NT2/D1 (cell line): ENCODE data around the gene DNAJC5G.

Experiments used
- DNase-seq: peaks from one replicate; pipeline ENCODE4 v3.0.0-alpha.2; 2011; ENCODE audit warnings: low read depth, low spot score
- H3K27me3 ChIP-seq: 2 replicates; pipeline ENCODE4 v1.6.0; 2011; ENCODE audit warnings: mild to moderate bottlenecking; ENCODE audit not compliant: insufficient read length, insufficient read depth
- H3K36me3 ChIP-seq: 2 replicates; pipeline ENCODE4 v1.6.1; 2011; ENCODE audit warnings: mild to moderate bottlenecking, low read length, mixed read lengths; ENCODE audit not compliant: insufficient read depth, insufficient read length
- H3K4me1 ChIP-seq: 2 replicates; pipeline ENCODE4 v1.5.1; 2011; ENCODE audit not compliant: insufficient read depth, insufficient read length
- H3K4me3 ChIP-seq: 2 replicates; pipeline ENCODE4 v1.5.1; 2011; ENCODE audit warnings: low read depth; ENCODE audit not compliant: insufficient read length
- H3K9ac ChIP-seq: 2 replicates; pipeline ENCODE4 v1.6.0; 2011; ENCODE audit warnings: low read depth; ENCODE audit not compliant: insufficient read length
- H3K9me3 ChIP-seq: 2 replicates; pipeline ENCODE4 v1.5.1; 2011; ENCODE audit warnings: mild to moderate bottlenecking, low read length; ENCODE audit not compliant: insufficient read depth
- SUZ12 ChIP-seq: IDR thresholded peaks from 2 replicates; pipeline ENCODE4 v1.6.1; 2011; ENCODE audit not compliant: insufficient read length, insufficient read depth; ENCODE audit errors: extremely low read depth
- YY1 ChIP-seq: IDR thresholded peaks from 2 replicates; pipeline ENCODE4 v1.6.1; 2011; ENCODE audit not compliant: insufficient read length, insufficient read depth
- ZNF274 ChIP-seq: IDR thresholded peaks from 2 replicates; pipeline ENCODE4 v1.6.1; 2011; ENCODE audit warnings: mild to moderate bottlenecking, low read depth, low read length

DNAJC5G gene

DNA sequence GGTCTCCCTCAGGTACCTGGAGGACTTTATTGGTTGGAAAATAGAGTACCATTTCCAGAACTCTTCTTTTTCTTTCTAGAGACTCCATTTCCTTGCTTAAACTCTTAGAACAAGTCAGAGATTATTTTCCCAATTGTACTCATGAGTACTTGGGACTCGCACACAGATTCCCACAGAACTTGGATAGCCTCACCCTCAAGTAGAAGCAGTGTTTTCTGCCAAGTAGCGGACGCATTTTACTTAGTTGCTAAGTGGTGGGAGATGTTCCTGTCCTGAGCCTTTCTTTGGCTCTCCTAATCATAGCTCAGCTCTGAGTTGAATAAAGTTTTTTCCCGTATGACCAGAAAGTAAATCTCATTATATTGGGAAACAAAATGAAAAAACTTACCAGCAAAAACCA lies 29.6 kb upstream of the DNAJC5G start:
- H3K27me3 ChIP-seq = no peaks in the 10 kb centered on the region
- H3K9me3 ChIP-seq = no peaks in the 10 kb centered on the region
- H3K4me1 ChIP-seq = peaks cover under 1% of the 10 kb centered on the region
- no peak overlapping the region for H3K4me3 ChIP-seq
- peaks cover 49% of the 10 kb centered on the region for H3K36me3 ChIP-seq
- H3K9ac ChIP-seq = no peak overlapping the region
- no peak for TF ChIP-seq YY1
- TF ChIP-seq SUZ12 = no peak
- no peak for TF ChIP-seq ZNF274
- DNase-seq = no peak

DNA sequence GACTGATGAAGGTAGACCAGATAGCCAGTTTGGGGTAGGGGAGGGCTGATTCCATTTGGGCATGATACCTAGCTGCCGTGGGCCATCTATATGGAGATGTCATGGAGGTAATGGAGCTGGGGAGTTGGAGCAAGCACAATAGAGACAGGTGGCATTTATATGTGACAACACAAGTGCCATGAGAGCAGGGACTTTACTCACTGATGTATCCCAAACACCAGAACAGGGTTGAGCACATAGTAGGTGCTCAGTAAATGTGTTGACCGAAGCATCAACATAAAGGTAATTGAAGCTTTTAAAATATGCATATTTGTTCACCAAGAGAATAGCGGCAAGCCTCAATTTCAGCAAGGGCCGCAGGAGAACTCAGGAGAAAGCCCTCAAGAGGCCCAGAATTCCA lies 27.3 kb upstream of the DNAJC5G start:
- DNase-seq = no peak
- Histone ChIP-seq H3K36me3 (peaks cover 27% of the 10 kb centered on the region), H3K4me3 (no peak overlapping the region), H3K27me3 (no peaks in the 10 kb centered on the region), H3K4me1 (peaks cover 5% of the 10 kb centered on the region), H3K9me3 (no peaks in the 10 kb centered on the region), H3K9ac (no peak overlapping the region)
- TF ChIP-seq SUZ12 = no peak
- no peak for TF ChIP-seq ZNF274
- no peak for TF ChIP-seq YY1

DNA sequence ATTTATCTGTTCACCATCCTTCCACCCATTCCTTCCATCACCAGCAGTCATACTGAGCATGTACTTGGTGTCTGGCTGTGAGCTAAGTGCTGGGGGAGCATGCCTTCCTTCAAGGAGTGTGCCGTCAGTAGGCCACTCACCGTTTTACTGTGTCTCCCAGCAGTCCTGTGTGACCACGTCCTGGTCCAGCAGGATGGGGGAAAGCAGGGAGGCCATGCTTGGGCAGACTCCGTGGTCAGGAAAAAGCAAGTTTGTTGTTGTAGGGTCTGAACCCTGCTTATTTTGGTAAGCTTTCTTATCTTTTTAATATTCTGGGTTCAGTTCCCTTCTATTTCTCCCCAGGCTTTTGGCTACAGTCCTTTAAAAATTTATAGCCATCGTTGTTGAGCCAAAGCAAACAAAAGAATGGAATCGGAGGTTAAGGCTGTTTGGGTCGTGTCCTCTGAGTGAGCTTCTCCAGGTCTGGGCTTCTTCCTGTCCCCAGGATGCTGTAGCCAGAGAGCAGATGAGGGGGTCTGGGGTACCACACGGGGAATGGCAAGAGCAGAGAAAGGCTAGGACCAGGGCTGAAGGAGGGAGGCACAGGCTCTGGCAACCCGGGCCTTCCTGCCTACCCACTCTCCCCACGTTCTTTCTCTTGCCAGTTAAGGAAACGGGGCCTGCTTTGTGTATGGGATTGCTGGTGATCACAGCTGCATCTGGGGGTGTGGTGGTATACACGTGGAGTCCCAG lies 25.9 kb upstream of the DNAJC5G start:
- no peaks in the 10 kb centered on the region for H3K27me3 ChIP-seq
- no peak for DNase-seq
- no peaks in the 10 kb centered on the region for H3K9me3 ChIP-seq
- TF ChIP-seq YY1 = no peak
- no peak for TF ChIP-seq SUZ12
- TF ChIP-seq ZNF274 = no peak
- no peak overlapping the region for H3K4me3 ChIP-seq
- H3K9ac ChIP-seq = no peak overlapping the region
- peaks cover 12% of the 10 kb centered on the region for H3K36me3 ChIP-seq
- H3K4me1 ChIP-seq = peaks cover 5% of the 10 kb centered on the region

DNA sequence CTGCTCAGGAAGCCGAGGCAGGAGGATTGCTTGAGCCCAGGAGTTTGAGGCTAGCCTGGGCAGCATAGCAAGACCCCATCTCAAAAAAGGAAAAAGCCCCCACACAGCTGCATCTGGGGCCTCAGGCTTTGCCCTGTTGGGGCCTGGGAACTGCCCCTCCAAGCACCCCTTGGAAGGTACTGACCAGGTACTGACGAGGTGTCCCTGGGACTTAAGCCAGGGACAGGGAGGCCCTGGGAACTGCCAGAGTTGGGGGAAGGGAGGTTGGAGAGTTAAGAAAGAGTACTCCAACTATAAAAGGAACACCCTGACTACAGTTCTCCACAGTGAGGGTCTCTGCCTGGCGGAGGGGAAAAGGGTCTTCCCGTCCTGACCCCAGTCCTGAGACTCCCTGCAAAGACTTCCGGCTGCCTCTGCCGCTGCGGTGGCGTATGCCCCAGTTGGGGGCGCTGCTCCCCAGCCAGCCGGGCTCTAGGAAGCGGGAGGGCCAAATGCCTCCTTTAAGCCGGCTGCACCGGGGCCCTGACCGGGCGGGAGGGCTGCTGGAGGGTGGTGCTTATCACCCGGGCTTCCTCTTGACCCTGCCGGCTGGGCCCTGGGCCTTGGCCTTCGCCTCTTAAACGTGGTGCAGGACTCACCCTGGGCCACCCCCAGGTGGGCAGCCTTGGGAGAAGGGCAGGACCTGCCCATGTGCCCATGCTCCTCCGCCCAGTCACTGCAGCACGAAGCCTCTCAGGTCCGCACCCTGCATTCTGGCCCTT lies 25.2 kb upstream of the DNAJC5G start:
- TF ChIP-seq SUZ12 = no peak
- TF ChIP-seq YY1 = no peak
- no peak for TF ChIP-seq ZNF274
- DNase-seq = peak; percentile 80
- Histone ChIP-seq H3K27me3 (no peaks in the 10 kb centered on the region), H3K4me3 (peak overlapping the region; percentile 15), H3K9ac (peak overlapping the region; percentile 63), H3K4me1 (peaks cover 5% of the 10 kb centered on the region), H3K9me3 (no peaks in the 10 kb centered on the region), H3K36me3 (peaks cover 6% of the 10 kb centered on the region)

DNA sequence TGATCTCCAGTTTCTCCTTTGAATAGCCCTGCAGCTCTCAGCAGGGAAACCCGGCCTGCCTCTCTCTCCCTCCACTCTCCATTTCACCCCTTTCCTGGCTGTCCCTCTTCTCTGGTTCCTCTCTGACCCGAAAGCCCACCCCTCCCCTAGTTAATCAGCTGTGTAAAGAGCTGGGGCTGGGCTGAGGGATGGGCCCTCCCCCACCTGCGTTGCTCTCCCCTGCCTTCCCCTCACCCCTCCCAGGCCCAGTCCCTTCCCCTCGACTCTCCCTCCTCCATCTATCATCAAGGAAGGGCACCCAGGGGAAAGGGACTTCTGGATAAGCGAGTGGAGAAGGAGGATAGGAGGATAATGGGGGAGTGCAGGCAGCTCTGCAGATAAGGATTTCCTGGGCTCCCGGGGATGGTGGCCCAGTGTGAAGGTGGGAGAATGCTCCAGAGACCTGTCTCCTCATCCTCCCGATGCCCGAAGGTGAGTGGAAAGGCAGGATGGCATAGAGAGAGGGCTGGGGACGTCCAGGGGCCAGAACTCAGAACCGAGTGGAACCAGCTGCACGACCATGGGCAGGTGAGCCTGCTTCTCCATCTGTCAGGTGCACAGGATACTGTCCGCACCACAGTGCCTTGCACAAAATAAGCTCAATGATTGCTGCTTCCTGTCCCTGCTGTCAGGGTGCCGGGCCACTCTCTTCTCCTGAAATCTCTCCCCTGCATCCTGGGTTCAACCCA lies 24.4 kb upstream of the DNAJC5G start:
- Histone ChIP-seq H3K9ac (peak overlapping the region; percentile 63), H3K9me3 (no peaks in the 10 kb centered on the region), H3K36me3 (no peaks in the 10 kb centered on the region), H3K4me3 (peak overlapping the region; percentile 15), H3K4me1 (peaks cover 5% of the 10 kb centered on the region), H3K27me3 (no peaks in the 10 kb centered on the region)
- DNase-seq = no peak
- no peak for TF ChIP-seq ZNF274
- TF ChIP-seq SUZ12 = no peak
- TF ChIP-seq YY1 = no peak

DNA sequence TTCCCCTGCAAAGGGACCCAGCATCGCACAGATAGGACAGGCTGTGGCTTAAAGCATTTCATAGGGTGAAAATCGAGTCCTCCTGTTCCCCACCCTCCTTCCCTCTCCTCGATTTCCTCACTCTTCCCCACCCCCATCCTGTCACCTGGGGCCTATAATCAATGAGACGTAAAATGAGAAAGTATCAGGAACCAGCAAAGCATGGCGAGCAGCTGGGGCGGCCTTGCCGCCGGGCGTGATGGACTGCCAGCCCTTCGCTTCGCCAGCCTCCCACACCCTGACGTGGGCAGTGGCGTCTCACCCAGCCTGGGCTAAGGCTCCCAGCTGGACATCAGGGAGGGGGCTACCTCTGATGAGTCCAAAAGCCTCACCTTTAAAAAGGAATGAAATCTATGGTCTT lies 23.5 kb upstream of the DNAJC5G start:
- H3K36me3 ChIP-seq = no peaks in the 10 kb centered on the region
- no peak overlapping the region for H3K9ac ChIP-seq
- TF ChIP-seq YY1 = no peak
- no peak for DNase-seq
- no peaks in the 10 kb centered on the region for H3K9me3 ChIP-seq
- peaks cover 5% of the 10 kb centered on the region for H3K4me1 ChIP-seq
- no peaks in the 10 kb centered on the region for H3K27me3 ChIP-seq
- no peak overlapping the region for H3K4me3 ChIP-seq

DNA sequence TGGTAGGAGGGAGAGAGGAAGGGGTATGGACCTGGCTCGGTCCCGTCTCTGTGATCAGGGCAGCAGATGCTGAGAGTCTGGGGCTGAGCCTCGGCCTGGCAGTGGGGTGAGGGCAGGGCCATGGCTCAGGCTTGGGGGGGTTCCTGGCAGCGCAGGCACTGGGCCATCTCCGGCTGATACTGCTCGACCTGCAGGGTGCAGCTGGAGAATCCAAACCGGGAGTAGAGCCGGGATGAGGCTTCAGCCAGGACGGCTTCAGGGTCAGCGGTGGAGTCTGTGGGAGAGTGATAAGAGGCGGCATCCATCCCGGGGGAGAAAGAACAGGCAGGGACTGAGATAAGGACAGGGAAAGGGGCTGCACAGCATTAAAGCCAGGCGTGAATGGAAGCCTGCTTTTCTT lies 20.0 kb upstream of the DNAJC5G start:
- Histone ChIP-seq H3K9me3 (no peaks in the 10 kb centered on the region), H3K36me3 (no peaks in the 10 kb centered on the region), H3K9ac (no peak overlapping the region), H3K4me1 (peaks cover 8% of the 10 kb centered on the region), H3K4me3 (no peak overlapping the region), H3K27me3 (peaks cover 8% of the 10 kb centered on the region)
- TF ChIP-seq YY1 (no peak), ZNF274 (no peak), SUZ12 (no peak)
- DNase-seq = no peak
